DND-41 (cell line): Measurements from ENCODE around the gene PITPNM1.

Experiments
- CTCF ChIP-seq: IDR thresholded peaks from 2 replicates; pipeline ENCODE4 v1.5.1; 2012; ENCODE audit warnings: borderline replicate concordance, low read length, moderate library complexity, mild to moderate bottlenecking; ENCODE audit not compliant: poor library complexity, severe bottlenecking; ENCODE audit errors: extremely low read depth
- EZH2 ChIP-seq: IDR thresholded peaks from 3 replicates; pipeline ENCODE4 v1.6.1; 2012; ENCODE audit warnings: borderline replicate concordance, low read depth, mild to moderate bottlenecking, moderate library complexity, low read length, inconsistent platforms; ENCODE audit not compliant: severe bottlenecking

DNA sequence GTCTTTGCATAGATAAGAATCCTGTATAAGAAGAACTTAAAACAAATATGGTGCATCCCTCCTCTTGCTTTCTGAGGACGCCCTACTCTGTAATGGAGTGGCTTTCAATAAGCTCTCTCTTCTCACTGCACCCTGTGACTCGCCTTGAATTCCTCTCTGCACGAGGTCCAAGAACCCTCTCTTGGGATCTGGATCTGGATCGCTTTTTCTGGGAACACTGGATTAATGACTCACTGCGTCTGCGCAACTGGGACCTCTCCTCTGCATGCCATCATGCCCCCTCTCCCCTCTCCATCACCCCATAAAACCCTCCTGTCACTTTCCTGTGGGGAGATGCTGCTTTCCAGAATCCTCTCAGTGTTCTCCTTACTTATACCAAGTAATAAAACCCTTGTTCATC, 33.1 kb upstream of the PITPNM1 start:
- TF ChIP-seq CTCF = no peak
- no peak for TF ChIP-seq EZH2
